Activated CD8-positive, alpha-beta memory T cell treated with anti-CD3 and anti-CD28 coated beads for 1 hour (primary cell): ENCODE results near the gene TRIM73.
"Not testable (repeated sequence)": the region's sequence is repeated elsewhere in the genome, so short reads cannot be mapped to it uniquely, and the experiment has no call there.

Experiments used
- DNase-seq, 2 donors: peaks; one replicate each; pipeline ENCODE4 v3.0.0-alpha.2; 2020; ENCODE audit warnings: low read depth in 1 of 2; ENCODE audit errors: extremely low read depth in 1 of 2

The TRIM73 gene

DNA sequence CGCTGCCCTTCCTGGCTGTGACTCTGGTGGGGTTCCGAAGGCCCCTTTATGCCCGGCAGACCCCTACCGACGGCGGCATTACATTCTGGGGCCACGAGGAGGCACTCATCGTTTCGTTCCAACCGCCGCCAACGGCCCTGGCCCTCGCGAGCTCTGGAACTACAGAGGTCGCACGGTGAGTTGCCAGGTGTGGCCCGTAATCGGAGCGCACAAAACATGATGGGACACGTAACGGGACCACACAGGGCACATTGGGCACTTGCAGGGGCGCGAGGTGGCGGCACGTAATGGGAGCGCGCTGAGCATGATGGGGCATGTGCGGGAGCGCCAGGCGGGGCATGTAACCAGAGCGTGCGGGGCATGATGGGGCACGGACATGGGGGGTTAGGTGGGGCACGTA, at the start of gene TRIM73:
Gene TRIM73, plus strand, starts transcription at position 301 of the 400 bp plus-strand sequence. CDS start 3,305 bp downstream, outside the sequence.
- not testable (repeated sequence) for DNase-seq

DNA sequence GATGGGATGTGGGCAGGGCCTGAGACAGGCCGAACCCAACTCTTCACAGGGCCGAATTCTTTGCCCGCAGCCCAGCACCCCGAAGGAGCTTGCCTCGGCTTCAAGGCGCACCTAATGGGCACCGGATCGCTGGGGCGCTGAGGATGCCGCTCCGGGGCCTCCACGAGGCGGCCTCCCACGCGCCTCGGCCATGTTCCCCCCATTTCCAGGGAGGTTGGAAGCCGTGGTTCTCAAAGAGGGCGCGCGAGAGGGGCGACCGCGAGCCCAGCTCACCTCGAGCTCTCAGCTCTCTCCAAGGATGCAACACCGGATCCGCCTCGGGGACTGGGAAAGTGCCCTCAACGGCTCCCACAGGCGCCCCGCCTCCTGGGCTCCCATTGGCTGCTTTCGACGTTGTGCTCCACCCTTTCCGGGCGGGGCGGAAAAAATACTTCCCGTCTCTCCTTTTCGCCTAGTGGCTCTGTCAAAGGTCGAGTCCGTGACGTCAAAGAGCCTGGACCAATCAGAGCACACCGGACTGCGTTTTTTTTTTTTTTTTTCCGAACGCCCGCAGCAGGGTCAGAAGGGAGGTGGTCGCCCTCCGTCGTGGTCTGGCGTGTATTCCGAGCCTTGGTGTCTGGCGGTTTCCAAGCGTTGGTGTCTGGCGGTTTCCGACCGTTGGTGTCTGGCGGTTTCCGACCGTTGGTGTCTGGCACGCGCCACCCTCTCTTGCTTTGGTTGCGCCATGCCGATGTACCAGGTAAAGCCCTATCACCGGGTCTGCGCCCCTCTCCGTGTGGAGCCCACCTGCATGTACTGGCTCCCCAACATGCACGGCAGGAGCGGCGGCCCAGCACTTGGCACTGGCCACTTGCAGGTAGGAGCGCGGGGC, 36.5 kb upstream of the TRIM73 start:
- peak in 1 of 2 donors; percentile 0 for DNase-seq

DNA sequence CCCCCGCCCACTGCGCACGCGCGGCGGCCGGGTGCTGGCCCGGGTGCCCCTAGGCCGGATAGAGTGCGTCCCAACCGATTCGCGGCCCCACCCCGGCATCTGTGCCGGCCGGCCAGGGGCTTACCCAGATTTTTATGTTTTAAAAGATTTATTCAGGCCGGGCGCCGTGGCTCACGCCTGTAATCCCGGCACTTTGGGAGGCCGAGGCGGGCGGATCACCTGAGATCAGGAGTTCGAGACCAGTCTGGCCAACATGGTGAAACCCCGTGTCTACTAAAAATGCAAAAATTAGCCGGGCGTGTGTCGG, 35.9 kb upstream of the TRIM73 start:
- not testable (repeated sequence) for DNase-seq

DNA sequence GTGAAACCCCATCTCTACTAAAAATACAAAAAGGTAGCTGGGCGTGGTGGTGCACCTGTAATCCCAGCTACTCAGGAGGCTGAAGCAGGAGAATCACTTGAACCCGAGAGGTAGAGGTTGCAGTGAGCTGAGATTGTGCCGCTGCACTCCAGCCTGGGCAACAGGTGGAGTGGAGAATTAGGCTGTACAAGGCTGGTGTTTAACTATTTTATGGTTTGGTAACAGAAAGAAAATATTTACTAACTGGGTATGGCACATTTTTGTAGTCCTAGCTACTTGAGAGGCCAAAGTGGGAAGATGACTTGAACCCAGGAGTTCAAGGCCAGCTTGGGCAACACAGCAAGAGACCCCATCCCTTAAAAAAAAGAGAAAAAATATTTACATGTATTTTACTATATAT, 31.4 kb upstream of the TRIM73 start:
- DNase-seq = not testable (repeated sequence)

DNA sequence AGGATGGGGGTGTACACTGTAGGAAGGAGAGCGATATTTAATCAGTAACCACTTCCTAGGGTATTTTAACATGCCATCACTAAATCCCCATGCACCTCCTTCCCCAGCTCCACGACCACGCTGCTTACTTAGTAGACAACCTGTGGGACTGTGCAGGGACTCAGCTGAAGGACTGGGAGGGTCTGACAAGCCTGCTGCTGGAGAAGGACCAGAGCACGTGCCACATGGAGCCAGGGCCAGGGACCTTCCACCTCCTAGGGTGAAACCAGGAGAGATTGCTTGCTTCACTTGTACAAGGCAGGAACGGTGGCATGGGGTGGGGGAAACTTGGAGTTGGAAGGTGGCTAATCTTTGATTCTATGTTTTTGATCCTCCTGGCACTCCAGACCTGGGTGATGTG, 28.8 kb upstream of the TRIM73 start:
- not testable (repeated sequence) for DNase-seq

DNA sequence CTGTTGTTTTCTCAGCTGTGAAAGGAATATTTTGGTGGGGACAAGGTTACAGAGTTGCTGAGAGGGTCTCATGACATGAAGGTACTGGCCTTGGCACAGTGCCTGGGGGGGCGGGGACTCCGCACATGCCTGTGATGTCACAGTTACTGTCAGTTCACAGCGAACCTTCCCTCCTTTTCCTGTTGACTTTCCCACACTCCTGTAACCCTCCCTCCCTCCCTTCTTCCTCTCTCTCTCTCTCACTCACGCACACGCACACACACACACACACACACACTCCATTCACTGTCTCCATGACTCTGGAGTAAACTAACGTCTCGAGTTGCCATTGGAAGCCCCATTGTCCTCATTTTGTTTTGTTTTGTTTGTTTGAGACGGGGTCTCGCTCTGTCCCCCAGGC, 28.1 kb upstream of the TRIM73 start:
- not testable (repeated sequence) for DNase-seq

DNA sequence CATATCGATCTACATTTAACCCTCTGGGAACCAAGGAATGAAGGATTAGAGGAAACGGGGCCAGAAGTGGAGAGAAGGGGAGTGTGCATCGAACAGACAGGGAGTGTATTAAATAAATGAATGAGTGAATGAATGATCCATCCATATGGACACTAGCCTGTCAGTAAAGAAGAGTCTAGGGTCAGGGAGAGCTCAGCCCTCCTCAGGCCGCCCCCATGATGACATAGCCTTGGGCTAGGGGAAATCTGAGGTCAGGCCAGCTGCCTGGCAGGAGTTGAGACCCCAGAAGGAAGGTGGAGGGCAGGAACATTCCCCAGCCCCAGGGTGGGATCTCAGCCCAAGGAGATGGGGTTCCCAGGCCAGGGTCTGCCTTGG, 21.3 kb upstream of the TRIM73 start:
- DNase-seq = not testable (repeated sequence)

DNA sequence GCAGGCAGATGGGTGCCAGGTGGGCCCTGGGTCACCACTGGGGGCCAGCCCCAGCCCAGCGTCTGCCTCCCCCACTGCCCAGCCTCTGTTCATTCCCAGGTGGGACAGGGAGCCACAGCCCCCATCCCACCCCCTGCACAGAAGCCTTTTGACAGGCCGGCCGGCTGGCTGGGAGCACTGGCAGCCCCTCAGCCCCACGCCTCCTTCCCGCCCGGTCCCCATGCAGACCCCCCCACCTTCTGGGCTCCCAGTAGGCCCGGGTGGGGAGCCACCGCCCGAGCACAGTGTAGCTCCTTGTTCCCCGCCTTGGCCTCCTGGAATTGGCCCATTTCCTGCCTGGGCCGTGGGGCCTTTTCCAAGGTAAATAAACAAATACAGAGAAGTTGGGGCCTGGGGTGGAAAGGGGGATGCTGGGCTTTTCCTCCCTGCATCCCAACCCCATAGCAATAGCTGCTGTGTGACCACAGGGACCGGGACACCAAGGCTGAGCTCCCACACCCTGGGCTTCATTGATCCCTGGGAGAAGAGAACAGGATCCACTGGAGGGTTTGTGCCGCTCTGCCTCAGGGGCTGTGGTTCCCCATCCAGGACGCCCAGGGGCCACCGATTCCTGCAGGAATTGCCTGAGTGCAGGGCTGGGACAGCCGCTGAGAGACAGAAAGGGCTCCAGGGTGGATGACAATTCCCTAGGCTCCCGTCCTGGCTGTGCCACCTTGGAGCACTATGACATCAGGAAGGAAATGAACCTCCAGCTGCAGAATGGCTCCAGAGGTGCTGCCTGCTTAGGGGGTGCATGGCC, 20.7 kb upstream of the TRIM73 start:
- DNase-seq = not testable (repeated sequence)

DNA sequence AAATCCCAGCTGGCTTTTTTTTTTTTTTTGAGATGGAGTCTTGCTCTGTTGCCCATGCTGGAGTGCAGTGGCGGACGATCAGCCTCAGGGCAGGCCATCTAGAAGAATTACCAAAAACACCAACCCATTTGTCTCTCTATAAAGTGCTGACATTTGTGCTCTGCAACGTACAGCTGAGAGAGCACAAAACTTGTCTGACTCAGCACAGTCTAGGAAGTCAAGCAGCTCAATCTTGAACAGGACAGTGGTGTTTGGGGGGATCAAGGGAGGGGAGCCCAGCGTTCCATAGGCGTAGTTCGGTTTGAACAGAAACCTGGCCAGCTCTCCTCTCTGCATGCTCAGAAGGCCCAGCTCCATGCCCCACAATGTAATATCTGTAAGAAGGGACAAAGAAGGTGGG, 2.2 kb upstream of the TRIM73 start:
- not testable (repeated sequence) for DNase-seq

DNA sequence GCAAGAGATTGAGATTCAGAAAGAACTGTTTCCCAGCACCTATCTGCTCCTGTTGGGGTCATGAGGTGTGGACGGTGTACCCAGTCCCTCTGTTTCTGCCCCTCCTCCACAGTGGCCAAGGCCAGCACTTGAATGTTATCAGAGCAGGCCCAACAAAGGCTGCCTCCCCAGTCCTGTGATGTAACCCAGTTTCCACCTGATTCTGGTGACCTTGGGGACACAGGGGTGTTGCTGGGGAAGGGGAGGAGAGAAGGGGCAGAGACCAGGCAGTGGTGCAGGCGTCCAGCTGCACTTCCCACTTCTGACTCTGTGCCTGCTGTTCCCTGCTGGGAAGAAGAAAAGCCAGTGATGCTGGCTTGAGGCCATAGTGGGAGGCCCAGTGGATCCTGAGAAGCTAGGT, 2.4 kb downstream of the TRIM73 start:
- not testable (repeated sequence) for DNase-seq

DNA sequence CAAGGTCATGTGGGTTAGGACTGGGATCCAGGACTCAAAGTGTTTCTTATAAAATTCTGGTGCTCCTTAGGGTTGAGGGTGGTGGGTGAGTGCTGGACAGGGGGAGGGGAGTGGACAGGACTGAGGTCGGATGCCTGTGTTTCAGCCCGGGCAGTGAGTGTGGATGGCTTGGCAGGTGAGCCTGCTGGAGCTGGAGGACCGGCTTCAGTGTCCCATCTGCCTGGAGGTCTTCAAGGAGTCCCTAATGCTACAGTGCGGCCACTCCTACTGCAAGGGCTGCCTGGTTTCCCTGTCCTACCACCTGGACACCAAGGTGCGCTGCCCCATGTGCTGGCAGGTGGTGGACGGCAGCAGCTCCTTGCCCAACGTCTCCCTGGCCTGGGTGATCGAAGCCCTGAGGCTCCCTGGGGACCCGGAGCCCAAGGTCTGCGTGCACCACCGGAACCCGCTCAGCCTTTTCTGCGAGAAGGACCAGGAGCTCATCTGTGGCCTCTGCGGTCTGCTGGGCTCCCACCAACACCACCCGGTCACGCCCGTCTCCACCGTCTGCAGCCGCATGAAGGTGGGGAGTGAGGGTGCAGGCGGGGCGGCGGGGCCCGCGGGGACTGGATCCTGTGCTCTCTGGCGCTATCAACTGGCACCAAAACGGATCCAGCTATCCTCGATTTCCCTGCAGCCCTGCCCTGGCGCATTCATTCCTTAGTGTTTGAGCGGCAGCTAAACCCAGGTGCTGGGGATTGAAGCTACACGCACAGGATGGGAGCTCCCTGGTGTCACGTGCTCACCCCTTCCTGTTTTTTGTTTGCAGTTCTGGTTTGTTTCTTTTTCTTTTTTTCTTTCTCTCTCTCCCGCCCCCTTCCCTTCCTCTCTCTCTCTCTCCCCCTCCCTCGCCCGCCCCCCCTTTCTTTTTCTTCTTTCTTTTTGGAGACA, 3.6 kb downstream of the TRIM73 start:
- DNase-seq = not testable (repeated sequence)

DNA sequence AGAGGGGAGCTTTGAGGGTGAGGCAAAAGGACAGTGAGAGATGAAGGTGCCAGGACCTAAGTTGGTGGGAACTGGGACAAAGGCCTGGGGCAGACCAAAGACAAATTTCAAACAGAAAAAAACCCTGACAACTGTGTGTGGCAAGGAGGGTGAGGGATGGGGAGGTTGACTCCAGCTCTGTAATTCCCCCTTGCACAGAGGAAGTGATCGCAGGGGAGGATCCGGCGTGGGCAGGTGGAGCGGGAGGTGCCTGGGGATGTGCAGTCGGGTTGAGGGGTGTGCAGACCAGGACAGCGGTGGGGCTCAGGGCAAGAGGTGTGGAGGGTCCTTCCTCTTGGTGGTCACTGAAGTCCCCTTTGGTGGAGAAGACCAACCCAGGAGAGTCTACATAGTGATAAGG, 5.1 kb downstream of the TRIM73 start:
- not testable (repeated sequence) for DNase-seq

DNA sequence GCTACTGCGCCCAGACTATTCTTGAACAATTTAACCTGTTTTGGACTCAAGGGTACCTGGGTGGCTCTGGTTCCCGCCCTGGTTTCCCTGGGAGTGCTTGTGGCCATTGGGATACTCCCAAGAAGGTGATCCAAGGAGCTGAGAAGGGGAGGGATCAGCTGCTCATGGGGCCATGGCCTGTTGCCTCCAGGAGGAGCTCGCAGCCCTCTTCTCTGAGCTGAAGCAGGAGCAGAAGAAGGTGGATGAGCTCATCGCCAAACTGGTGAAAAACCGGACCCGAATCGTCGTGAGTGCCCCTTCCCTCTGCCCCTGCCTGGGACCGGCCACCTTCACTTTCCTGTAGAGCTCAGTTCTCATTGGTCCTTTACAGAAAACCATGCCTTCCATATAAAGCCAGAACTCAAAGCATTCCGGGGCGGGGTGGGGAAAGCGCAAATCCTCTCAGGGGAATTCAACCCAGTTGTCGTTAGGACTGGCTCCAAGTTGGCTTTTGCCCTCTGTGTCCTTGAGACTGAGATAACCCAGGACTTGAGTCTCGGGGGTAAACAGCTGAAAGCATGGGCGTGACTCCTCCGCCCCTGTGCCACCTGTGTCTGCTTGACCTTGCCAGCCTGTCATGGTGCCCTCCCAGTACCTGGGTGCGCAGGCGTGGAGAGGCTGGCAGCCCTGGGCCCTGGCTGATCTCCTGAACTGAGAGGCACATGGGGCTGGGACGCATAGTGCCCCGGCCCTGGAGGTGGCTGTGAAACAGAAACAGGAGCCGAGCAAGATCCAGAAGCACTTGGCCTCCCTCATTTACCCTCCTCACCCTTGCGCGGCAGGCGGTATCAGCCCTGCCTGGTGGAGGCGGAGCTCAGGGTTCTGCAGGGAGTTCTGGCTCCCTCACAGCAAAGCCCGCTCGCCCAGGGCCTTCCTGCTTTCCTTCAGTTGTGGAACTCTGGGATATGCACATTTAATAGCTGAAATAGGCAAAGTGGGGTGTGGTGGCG, 8.3 kb downstream of the TRIM73 start:
- DNase-seq = not testable (repeated sequence)

DNA sequence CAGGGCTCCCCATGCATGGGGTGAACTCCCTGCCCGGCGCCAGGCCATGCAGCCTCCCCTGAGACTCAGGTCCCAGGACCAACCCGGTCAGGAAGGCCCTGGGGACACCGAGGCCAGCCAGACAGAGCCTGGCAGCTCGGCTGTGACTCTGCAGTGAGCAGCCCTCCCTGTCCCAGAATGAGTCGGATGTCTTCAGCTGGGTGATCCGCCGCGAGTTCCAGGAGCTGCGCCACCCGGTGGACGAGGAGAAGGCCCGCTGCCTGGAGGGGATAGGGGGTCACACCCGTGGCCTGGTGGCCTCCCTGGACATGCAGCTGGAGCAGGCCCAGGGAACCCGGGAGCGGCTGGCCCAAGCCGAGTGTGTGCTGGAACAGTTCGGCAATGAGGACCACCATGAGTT, 9.2 kb downstream of the TRIM73 start:
- not testable (repeated sequence) for DNase-seq

DNA sequence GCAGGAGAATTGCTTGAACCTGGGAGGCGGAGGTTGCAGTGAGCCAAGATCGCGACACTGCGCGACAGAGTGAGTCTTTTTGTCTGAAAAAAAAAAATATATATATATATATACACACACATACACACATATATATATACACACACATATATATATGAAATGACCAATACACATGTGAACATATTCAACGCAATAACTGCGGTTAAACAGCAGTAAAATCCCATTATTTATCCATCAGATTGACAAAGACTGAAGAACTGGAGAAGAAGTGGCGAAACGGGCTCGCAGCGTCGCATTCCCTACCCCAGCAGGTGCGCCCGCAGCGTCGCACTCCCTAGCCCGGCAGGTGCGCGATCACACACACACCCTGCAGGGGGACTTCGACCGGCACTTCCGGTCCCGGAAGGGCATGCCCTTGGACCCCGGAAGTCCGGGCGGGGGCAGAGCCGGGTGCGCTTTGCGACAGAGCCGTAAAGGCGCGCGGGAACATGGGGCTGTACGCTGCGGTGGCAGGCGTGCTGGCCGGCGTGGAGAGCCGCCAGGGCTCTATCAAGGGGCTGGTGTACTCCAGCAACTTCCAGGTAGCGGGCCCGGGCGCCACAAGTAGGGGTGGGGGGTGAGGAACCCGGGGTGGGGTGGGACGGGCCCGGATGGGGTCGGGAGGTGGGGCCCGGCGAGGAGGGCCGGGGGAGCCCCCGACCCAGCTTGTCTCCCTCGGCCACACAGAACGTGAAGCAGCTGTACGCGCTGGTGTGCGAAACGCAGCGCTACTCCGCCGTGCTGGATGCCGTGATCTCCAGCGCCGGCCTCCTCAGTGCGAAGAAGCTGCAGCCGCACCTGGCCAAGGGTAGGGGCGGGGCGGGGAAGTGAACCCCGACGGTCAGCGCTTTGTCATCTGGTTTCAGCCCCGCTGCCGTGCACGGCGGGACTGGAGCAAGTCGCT, 14.7 kb downstream of the TRIM73 start:
- not testable (repeated sequence) for DNase-seq

DNA sequence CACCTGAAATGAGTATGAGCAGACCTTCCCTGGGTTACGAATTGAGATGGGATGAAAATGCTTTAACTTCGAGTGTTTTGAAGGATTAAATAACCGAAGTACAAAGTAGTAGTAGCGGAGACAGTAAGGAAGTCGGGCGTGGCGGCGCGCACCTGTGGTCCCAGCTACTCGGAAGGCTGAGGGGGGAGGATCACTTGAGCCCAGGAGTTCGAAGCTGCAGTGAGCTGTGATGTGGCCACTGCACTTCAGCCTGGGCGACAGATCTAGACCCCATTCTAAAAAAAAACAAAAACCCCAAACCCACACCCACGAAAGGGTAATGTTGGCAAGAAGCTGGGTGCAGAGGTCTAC, 15.4 kb downstream of the TRIM73 start:
- not testable (repeated sequence) for DNase-seq

DNA sequence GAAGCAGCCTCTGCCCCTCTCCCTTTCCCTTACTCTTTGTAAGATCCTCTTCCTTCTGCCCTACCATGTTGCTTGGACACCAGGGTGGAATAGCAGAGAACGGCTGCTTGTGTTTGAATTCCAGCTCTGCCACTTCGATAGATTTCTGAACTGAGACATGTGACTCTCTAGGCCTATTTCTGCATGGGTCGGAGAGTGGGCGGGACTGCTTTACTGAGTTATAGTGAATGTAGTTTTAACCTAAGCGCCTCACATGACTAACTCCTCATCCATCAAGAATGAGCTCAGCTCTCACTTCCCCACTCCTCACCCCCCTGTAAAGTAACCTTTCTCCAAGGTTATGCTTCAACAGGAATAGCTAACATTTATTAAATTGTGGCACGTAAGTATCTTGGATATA, 18.8 kb downstream of the TRIM73 start:
- not testable (repeated sequence) for DNase-seq

DNA sequence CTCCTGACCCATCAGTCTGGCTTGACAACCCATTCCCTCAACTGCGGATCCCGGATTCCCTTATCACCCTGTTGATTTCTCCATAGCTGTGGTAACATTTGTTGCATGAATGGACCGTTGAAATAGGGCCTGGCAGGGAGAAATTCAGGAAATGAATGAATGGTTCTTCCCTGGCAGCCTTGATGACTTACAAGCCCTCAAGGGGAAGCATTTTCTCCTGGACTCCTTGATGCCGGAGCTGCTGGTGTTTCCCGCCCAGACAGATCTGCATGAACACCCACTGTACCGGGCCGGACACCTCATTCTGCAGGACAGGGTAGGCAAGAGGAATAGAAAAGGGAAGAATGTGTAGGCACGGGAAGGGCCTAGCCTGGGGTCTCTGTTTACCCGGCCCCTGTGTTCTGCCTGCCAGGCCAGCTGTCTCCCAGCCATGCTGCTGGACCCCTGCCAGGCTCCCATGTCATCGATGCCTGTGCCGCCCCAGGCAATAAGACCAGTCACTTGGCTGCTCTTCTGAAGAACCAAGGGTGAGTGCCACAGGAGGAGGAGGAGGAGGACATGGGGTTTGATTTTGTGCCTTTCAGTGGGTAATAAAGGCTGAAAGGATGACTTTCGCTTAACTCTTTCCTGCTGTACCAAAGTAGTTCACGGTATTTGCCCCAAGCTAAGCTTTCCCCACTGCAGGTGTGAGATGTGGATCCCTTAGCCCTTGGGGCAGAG, 19.4 kb downstream of the TRIM73 start:
- DNase-seq = not testable (repeated sequence)
